Measurements from ENCODE around the gene NRXN2.

DNA sequence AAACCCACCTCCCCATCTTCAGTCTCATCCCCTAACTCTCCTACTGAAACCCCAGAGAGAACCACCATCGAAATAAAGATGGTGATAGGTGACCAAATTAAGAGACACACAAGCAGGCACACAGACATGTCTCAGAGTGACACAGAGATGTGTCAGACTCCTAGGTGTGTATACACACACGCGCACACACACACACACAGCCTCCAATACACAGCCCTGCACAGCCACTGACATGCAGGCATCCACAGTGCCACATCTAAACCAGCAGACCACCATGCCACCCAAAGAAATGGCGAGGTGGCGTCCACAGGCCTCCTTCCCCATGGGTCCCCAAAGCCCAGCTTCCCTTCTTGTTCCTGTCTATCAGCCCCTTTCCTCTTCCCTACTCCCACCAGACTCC lies 27.4 kb downstream of the NRXN2 start:
- TF ChIP-seq, protein P1, sequence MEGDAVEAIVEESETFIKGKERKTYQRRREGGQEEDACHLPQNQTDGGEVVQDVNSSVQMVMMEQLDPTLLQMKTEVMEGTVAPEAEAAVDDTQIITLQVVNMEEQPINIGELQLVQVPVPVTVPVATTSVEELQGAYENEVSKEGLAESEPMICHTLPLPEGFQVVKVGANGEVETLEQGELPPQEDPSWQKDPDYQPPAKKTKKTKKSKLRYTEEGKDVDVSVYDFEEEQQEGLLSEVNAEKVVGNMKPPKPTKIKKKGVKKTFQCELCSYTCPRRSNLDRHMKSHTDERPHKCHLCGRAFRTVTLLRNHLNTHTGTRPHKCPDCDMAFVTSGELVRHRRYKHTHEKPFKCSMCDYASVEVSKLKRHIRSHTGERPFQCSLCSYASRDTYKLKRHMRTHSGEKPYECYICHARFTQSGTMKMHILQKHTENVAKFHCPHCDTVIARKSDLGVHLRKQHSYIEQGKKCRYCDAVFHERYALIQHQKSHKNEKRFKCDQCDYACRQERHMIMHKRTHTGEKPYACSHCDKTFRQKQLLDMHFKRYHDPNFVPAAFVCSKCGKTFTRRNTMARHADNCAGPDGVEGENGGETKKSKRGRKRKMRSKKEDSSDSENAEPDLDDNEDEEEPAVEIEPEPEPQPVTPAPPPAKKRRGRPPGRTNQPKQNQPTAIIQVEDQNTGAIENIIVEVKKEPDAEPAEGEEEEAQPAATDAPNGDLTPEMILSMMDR (IDR thresholded peaks at IDR 0.05; ENCODE audit: low read depth, low read length, missing input control), result no peak
- no peak for TF ChIP-seq REST (IDR thresholded peaks at IDR 0.05)
- TF ChIP-seq, protein P2, sequence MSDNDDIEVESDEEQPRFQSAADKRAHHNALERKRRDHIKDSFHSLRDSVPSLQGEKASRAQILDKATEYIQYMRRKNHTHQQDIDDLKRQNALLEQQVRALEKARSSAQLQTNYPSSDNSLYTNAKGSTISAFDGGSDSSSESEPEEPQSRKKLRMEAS (IDR thresholded peaks at IDR 0.05), result no peak
- TF ChIP-seq YY1 (IDR thresholded peaks at IDR 0.05), result no peak
- no peak for TF ChIP-seq RAD21 (IDR thresholded peaks at IDR 0.05)
- no peak for TF ChIP-seq RXRA (IDR thresholded peaks at IDR 0.05)
- no peak for TF ChIP-seq ZBTB33 (IDR thresholded peaks at IDR 0.05)
- TF ChIP-seq EGR1 (IDR thresholded peaks at IDR 0.05; ENCODE audit: low read depth in 2 of 2), result no peak
- TF ChIP-seq HNF4A (conservative IDR thresholded peaks at IDR 0.05), result no peak
- TF ChIP-seq ATF3 (IDR thresholded peaks at IDR 0.05), result no peak
- no peak for TF ChIP-seq TAF1 (conservative IDR thresholded peaks at IDR 0.05)
- no peak for TF ChIP-seq FOXA1 (IDR thresholded peaks at IDR 0.05)
- no peak for TF ChIP-seq GABPA (IDR thresholded peaks at IDR 0.05 in 1 of 2, conservative IDR thresholded peaks at IDR 0.05 in 1 of 2)
- TF ChIP-seq NR2F2 (IDR thresholded peaks at IDR 0.05), result no peak

All from liver (tissue), 3 donors.